Prostate gland (tissue), 2 donors: ENCODE results near the gene INSRR. TPM values are rescaled to one million over a fixed set of nuclear protein-coding genes. Genes with fewer than 3 reads are reported as not detected.

Experiments used
- DNase-seq: peaks from one replicate; pipeline ENCODE4 v3.0.0-alpha.2; 2019; ENCODE audit warnings: low spot score
- H3K27ac ChIP-seq, 2 donors: fragments of 200-600 bp; sonication (generic); 2 replicates each; pipeline ENCODE4 v1.5.1; 2017 to 2019
- H3K27me3 ChIP-seq: fragments of 200-600 bp; sonication (generic); replicated peaks from 2 replicates; pipeline ENCODE4 v1.5.1; 2019; ENCODE audit not compliant: insufficient read depth
- H3K36me3 ChIP-seq, 2 donors: fragments of 200-600 bp; sonication (generic); 1 replicate in 1 of 2; 2 replicates in 1 of 2; pipeline versions ENCODE4 v1.5.1 to v1.8.1; 2017 to 2019
- H3K4me1 ChIP-seq: fragments of 200-600 bp; sonication (generic); replicated peaks from 2 replicates; pipeline ENCODE4 v1.5.1; 2019
- H3K4me3 ChIP-seq, 2 donors: fragments of 200-600 bp; sonication (generic); 2 replicates each; pipeline ENCODE4 v1.5.1; 2017 to 2019
- H3K9me3 ChIP-seq: fragments of 200-600 bp; sonication (generic); 2 replicates; pipeline ENCODE4 v1.5.1; 2017
- CTCF ChIP-seq, 4 experiments: fragments of 200-600 bp in 2 of 4; fragments of 450-650 bp in 2 of 4; sonication (generic) in 2 of 4; IDR thresholded peaks; 1 replicate in 3 of 4; 2 replicates in 1 of 4; pipeline ENCODE4 v1.5.1; 2016 to 2019; ENCODE audit warnings: antibody characterized with exemption in 4 of 4, mild to moderate bottlenecking in 2 of 4, moderate library complexity in 2 of 4
- POLR2A ChIP-seq: fragments of 450-650 bp; IDR thresholded peaks from one replicate; pipeline ENCODE4 v1.6.1; 2016; ENCODE audit warnings: antibody characterized with exemption, mild to moderate bottlenecking
- POLR2AphosphoS5 ChIP-seq: sonication (generic); formaldehyde crosslinking; IDR thresholded peaks from one replicate; pipeline ENCODE4 v1.6.1; 2017; ENCODE audit warnings: antibody characterized with exemption
- WGBS: methylation state at CpG from one replicate; pipeline ENCODE4 v1.1.5; 2018; 5-methylcytosine and 5-hydroxymethylcytosine counted together
- intact Hi-C: fragments of 100-400 bp; cut with DNase I; formaldehyde crosslinking; loops from one replicate; pipeline ENCODE4 v1.14.2; 2022
- total RNA-seq, 2 donors: library from RNA; depleted of rRNA; stranded (reverse); fragments of >200 nt; gene quantifications; one replicate each; pipeline ENCODE4 v1.1.0, GENCODE V29; 2016

INSRR gene
- total RNA-seq, 2 donors from 2014 or later: 0.18 to 3.0 TPM

- Histone ChIP-seq H3K4me3 (no peak overlapping the region), H3K4me1 (no peaks in the 10 kb centered on the region), H3K9me3 (no peaks in the 10 kb centered on the region), H3K27ac (no peak overlapping the region), H3K27me3 (peaks cover 4% of the 10 kb centered on the region), H3K36me3 (no peaks in the 10 kb centered on the region)
- WGBS: 66% methylated on average over 6 of the region's 6 CpGs
- intact Hi-C loops: no loop called here
- no peak for DNase-seq
- TF ChIP-seq POLR2A (no peak), POLR2AphosphoS5 (no peak), CTCF (IDR thresholded peaks at IDR 0.05) (no peak)
Measured at GRCh38 chr1:156900896-156901589, 42.1 kb upstream of the INSRR start.

- Histone ChIP-seq H3K4me3 (no peak overlapping the region), H3K27me3 (peaks cover 4% of the 10 kb centered on the region)
Measured at GRCh38 chr1:156899956-156900718, 41.2 kb upstream of the INSRR start.

GRCh38 chr1:156898971-156899664 lies 40.2 kb upstream of the INSRR start:
- no peaks in the 10 kb centered on the region for H3K9me3 ChIP-seq
- WGBS: 86% methylated on average over 12 of the region's 12 CpGs
- peaks cover 4% of the 10 kb centered on the region for H3K27me3 ChIP-seq
- no peaks in the 10 kb centered on the region for H3K4me1 ChIP-seq
- DNase-seq: no peak
- H3K4me3 ChIP-seq: no peak overlapping the region
- intact Hi-C loops: no loop called here
- no peak overlapping the region for H3K27ac ChIP-seq
- H3K36me3 ChIP-seq: no peaks in the 10 kb centered on the region
- no peak for TF ChIP-seq POLR2AphosphoS5
- no peak for TF ChIP-seq POLR2A
- no peak for TF ChIP-seq CTCF (IDR thresholded peaks at IDR 0.05)

More at GRCh38 chr1:156899956-156900718, 41.2 kb upstream of the INSRR start:
- Histone ChIP-seq H3K27ac (no peak overlapping the region), H3K4me1 (no peaks in the 10 kb centered on the region), H3K9me3 (no peaks in the 10 kb centered on the region), H3K36me3 (no peaks in the 10 kb centered on the region)
- TF ChIP-seq CTCF (IDR thresholded peaks at IDR 0.05) (no peak), POLR2A (no peak), POLR2AphosphoS5 (no peak)
- WGBS: 62% methylated on average over 12 of the region's 12 CpGs
- no peak for DNase-seq
- intact Hi-C loops: no loop called here

- H3K27me3 ChIP-seq: peaks cover 6% of the 10 kb centered on the region
- no peaks in the 10 kb centered on the region for H3K9me3 ChIP-seq
- peaks cover under 1% of the 10 kb centered on the region for H3K4me1 ChIP-seq
- H3K27ac ChIP-seq: no peak overlapping the region
- TF ChIP-seq POLR2AphosphoS5: no peak
- no peaks in the 10 kb centered on the region for H3K36me3 ChIP-seq
- DNase-seq: no peak
- WGBS: 65% methylated on average over 13 of the region's 13 CpGs
- H3K4me3 ChIP-seq: no peak overlapping the region
- intact Hi-C loops: no loop called here
Measured at GRCh38 chr1:156898161-156898566, 39.2 kb upstream of the INSRR start.

- DNase-seq: no peak
- intact Hi-C loops: no loop called here
- 90% methylated on average over 11 of the region's 14 CpGs for WGBS
Measured at GRCh38 chr1:156897078-156897825, 38.3 kb upstream of the INSRR start.

More at GRCh38 chr1:156897078-156897825, 38.3 kb upstream of the INSRR start:
- peaks cover 6% of the 10 kb centered on the region for H3K27me3 ChIP-seq
- H3K4me3 ChIP-seq: no peak overlapping the region
- TF ChIP-seq POLR2A: no peak
- TF ChIP-seq POLR2AphosphoS5: no peak
- no peak for TF ChIP-seq CTCF (IDR thresholded peaks at IDR 0.05)
- no peaks in the 10 kb centered on the region for H3K9me3 ChIP-seq
- no peaks in the 10 kb centered on the region for H3K36me3 ChIP-seq
- H3K27ac ChIP-seq: no peak overlapping the region
- peaks cover 3% of the 10 kb centered on the region for H3K4me1 ChIP-seq
